ENCODE data around the gene PRUNE2. TPM values are rescaled to one million over a fixed set of nuclear protein-coding genes. Genes with fewer than 3 reads are reported as not detected.

Gene PRUNE2
- total RNA-seq, 4 donors from 2014 or later, result 3.7 to 7.8 (median 4.9) TPM

GRCh38 chr9:76887951-76888350, 18.0 kb downstream of the PRUNE2 start:
- Histone ChIP-seq H3K27ac (no peak overlapping the region), H3K4me3 (replicated peaks in 1 of 3) (no peak overlapping the region), H3K4me1 (no peaks in the 10 kb centered on the region), H3K27me3 (no peaks in the 10 kb centered on the region), H3K36me3 (no peaks in the 10 kb centered on the region), H3K9me3 (no peaks in the 10 kb centered on the region)
- intact Hi-C loops (cut with DNase I), result no loop called here
- WGBS, 2 donors, result 80 to 93% methylated on average over 7 of the region's 7 CpGs
- TF ChIP-seq POLR2A (IDR thresholded peaks at IDR 0.05), result no peak
- no peak for TF ChIP-seq CTCF (IDR thresholded peaks at IDR 0.05)
- no peak for DNase-seq

- H3K27ac ChIP-seq, result no peak overlapping the region
- no peaks in the 10 kb centered on the region for H3K4me1 ChIP-seq
- TF ChIP-seq POLR2A (IDR thresholded peaks at IDR 0.05), result no peak
- TF ChIP-seq CTCF (IDR thresholded peaks at IDR 0.05), result no peak
- H3K27me3 ChIP-seq, result no peaks in the 10 kb centered on the region
- no peaks in the 10 kb centered on the region for H3K9me3 ChIP-seq
- 78% methylated on average over 5 of the region's 5 CpGs for WGBS, 2 donors
- H3K36me3 ChIP-seq, result no peaks in the 10 kb centered on the region
- intact Hi-C loops (cut with DNase I), result no loop called here
- no peak for DNase-seq
- H3K4me3 ChIP-seq (replicated peaks in 1 of 3), result no peak overlapping the region
These were observed 18.7 kb downstream of the PRUNE2 start for GRCh38 chr9:76887003-76887821.

- H3K4me3 ChIP-seq (replicated peaks in 1 of 3), result no peak overlapping the region
- TF ChIP-seq CTCF (IDR thresholded peaks at IDR 0.05) (no peak), POLR2A (IDR thresholded peaks at IDR 0.05) (no peak)
- H3K27me3 ChIP-seq, result no peaks in the 10 kb centered on the region
- no peak for DNase-seq
- H3K4me1 ChIP-seq, result no peaks in the 10 kb centered on the region
- intact Hi-C loops (cut with DNase I), result no loop called here
- no peaks in the 10 kb centered on the region for H3K9me3 ChIP-seq
- H3K36me3 ChIP-seq, result no peaks in the 10 kb centered on the region
- 92 to 93% methylated on average over 3 of the region's 3 CpGs for WGBS, 2 donors
- H3K27ac ChIP-seq, result no peak overlapping the region
These were observed 19.6 kb downstream of the PRUNE2 start for GRCh38 chr9:76886318-76886717.

GRCh38 chr9:76884823-76885222, 21.1 kb downstream of the PRUNE2 start:
- no peak for TF ChIP-seq POLR2A (IDR thresholded peaks at IDR 0.05)
- no peak for TF ChIP-seq CTCF (IDR thresholded peaks at IDR 0.05)
- intact Hi-C loops (cut with DNase I), result no loop called here
- Histone ChIP-seq H3K4me1 (no peaks in the 10 kb centered on the region), H3K27ac (no peak overlapping the region), H3K4me3 (replicated peaks in 1 of 3) (no peak overlapping the region), H3K36me3 (no peaks in the 10 kb centered on the region), H3K27me3 (no peaks in the 10 kb centered on the region), H3K9me3 (no peaks in the 10 kb centered on the region)
- 91 to 100% methylated on average over 1 of the region's 1 CpG for WGBS, 2 donors
- DNase-seq, result no peak

- TF ChIP-seq CTCF (IDR thresholded peaks at IDR 0.05), result no peak
- TF ChIP-seq POLR2A (IDR thresholded peaks at IDR 0.05), result no peak
- no peak overlapping the region for H3K4me3 ChIP-seq (replicated peaks in 1 of 3)
- H3K9me3 ChIP-seq, result no peaks in the 10 kb centered on the region
- intact Hi-C loops (cut with DNase I), result no loop called here
- H3K36me3 ChIP-seq, result no peaks in the 10 kb centered on the region
- 70 to 73% methylated on average over 3 of the region's 3 CpGs for WGBS, 2 donors
- no peak overlapping the region for H3K27ac ChIP-seq
- DNase-seq, result no peak
- H3K27me3 ChIP-seq, result no peaks in the 10 kb centered on the region
- H3K4me1 ChIP-seq, result no peaks in the 10 kb centered on the region
These were observed 22.5 kb downstream of the PRUNE2 start for GRCh38 chr9:76883341-76883855.
